HEK293 (cell line): ENCODE results near the gene TBX4.

Source experiments
- CTCF ChIA-PET: fragments of 350-600 bp; formaldehyde crosslinking; extraction: SDS; loops from one replicate; lab custom pipeline; 2021; ENCODE audit warnings: antibody characterized with exemption; lab: Yijun Ruan, JAX
- POLR2A ChIA-PET: fragments of 300-600 bp; formaldehyde crosslinking; extraction: SDS; loops from one replicate; lab custom pipeline; 2020; ENCODE audit warnings: antibody characterized with exemption, inconsistent platforms; lab: Yijun Ruan, JAX
- H3K27ac ChIP-seq: fragments of 200-500 bp; sonication (Bioruptor generic); 2 replicates; pipeline ENCODE4 v1.5.1; 2014; ENCODE audit warnings: low read depth, low read length, control low read depth, inconsistent platforms; ENCODE audit errors: extremely low read depth
- H3K36me3 ChIP-seq, 2 experiments: fragments of 200-500 bp in 1 of 2; sonication (Bioruptor generic) in 1 of 2; 1 replicate in 1 of 2; 2 replicates in 1 of 2; pipeline ENCODE4 v1.5.1; 2014 to 2017; ENCODE audit warnings: inconsistent platforms in 2 of 2, low read length in 2 of 2; ENCODE audit not compliant: control insufficient read depth in 2 of 2, insufficient read depth in 1 of 2
- H3K4me1 ChIP-seq: fragments of 200-500 bp; sonication (Bioruptor generic); 2 replicates; pipeline ENCODE4 v1.5.1; 2014; ENCODE audit warnings: mild to moderate bottlenecking, low read length, inconsistent platforms; ENCODE audit not compliant: control insufficient read depth, insufficient read depth
- H3K4me3 ChIP-seq: 2 replicates; pipeline ENCODE4 v1.5.1; 2011; ENCODE audit warnings: low read depth, mild to moderate bottlenecking, control low read depth, low read length, moderate library complexity
- H3K9me3 ChIP-seq: fragments of 200-500 bp; sonication (Bioruptor generic); 2 replicates; pipeline ENCODE4 v1.5.1; 2014; ENCODE audit warnings: low read depth, low read length, inconsistent platforms; ENCODE audit not compliant: control insufficient read depth, insufficient read depth
- KLF8 ChIP-seq: fragments of 450-650 bp; formaldehyde crosslinking; IDR thresholded peaks from 2 replicates; pipeline ENCODE4 v1.5.1; 2016; ENCODE audit warnings: missing biosample characterization, missing genetic modification characterization
- SALL2 ChIP-seq: fragments of 450-650 bp; formaldehyde crosslinking; IDR thresholded peaks from 2 replicates; pipeline ENCODE4 v1.5.0; 2017; ENCODE audit warnings: missing biosample characterization, mild to moderate bottlenecking, missing genetic modification characterization, borderline replicate concordance
- SCRT2 ChIP-seq: fragments of 450-650 bp; formaldehyde crosslinking; IDR thresholded peaks from 2 replicates; pipeline ENCODE4 v1.5.1; 2016; ENCODE audit warnings: missing biosample characterization, missing genetic modification characterization
- SP2 ChIP-seq: fragments of 450-650 bp; formaldehyde crosslinking; IDR thresholded peaks from 2 replicates; pipeline ENCODE4 v1.5.1; 2016; ENCODE audit warnings: missing biosample characterization, missing genetic modification characterization
- ZBTB10 ChIP-seq: fragments of 450-650 bp; formaldehyde crosslinking; IDR thresholded peaks from 2 replicates; pipeline ENCODE4 v1.5.1; 2016; ENCODE audit warnings: missing biosample characterization, missing genetic modification characterization
- ZBTB49 ChIP-seq: fragments of 450-650 bp; formaldehyde crosslinking; IDR thresholded peaks from 2 replicates; pipeline ENCODE4 v1.5.1; 2016; ENCODE audit warnings: missing biosample characterization, missing genetic modification characterization, low read depth
- ZNF10 ChIP-seq: fragments of 450-650 bp; formaldehyde crosslinking; IDR thresholded peaks from 2 replicates; pipeline ENCODE4 v1.5.1; 2017; ENCODE audit warnings: missing biosample characterization, missing genetic modification characterization
- ZNF23 ChIP-seq: fragments of 450-650 bp; formaldehyde crosslinking; IDR thresholded peaks from 2 replicates; pipeline ENCODE4 v1.5.1; 2016; ENCODE audit warnings: missing biosample characterization, missing genetic modification characterization, borderline replicate concordance
- ZNF311 ChIP-seq: fragments of 450-650 bp; formaldehyde crosslinking; IDR thresholded peaks from 2 replicates; pipeline ENCODE4 v1.5.1; 2017; ENCODE audit warnings: missing biosample characterization, missing genetic modification characterization, borderline replicate concordance
- ZNF362 ChIP-seq: fragments of 450-650 bp; formaldehyde crosslinking; IDR thresholded peaks from 2 replicates; pipeline ENCODE4 v1.5.1; 2016; ENCODE audit warnings: missing biosample characterization, missing genetic modification characterization
- ZNF510 ChIP-seq: fragments of 450-650 bp; formaldehyde crosslinking; IDR thresholded peaks from 2 replicates; pipeline ENCODE4 v1.5.1; 2018; ENCODE audit warnings: mild to moderate bottlenecking, missing genetic modification characterization, missing biosample characterization; ENCODE audit not compliant: insufficient replicate concordance
- ZNF76 ChIP-seq: fragments of 450-650 bp; formaldehyde crosslinking; IDR thresholded peaks from 2 replicates; pipeline ENCODE4; 2016; ENCODE audit warnings: low read depth, missing biosample characterization, missing genetic modification characterization, borderline replicate concordance
- ZNF768 ChIP-seq: fragments of 450-650 bp; formaldehyde crosslinking; IDR thresholded peaks from 2 replicates; pipeline ENCODE4 v1.5.1; 2018; ENCODE audit warnings: missing biosample characterization, mild to moderate bottlenecking, missing genetic modification characterization
- ZNF843 ChIP-seq: fragments of 450-650 bp; formaldehyde crosslinking; IDR thresholded peaks from 2 replicates; pipeline ENCODE4 v1.5.1; 2016; ENCODE audit warnings: missing biosample characterization, missing genetic modification characterization
- ZSCAN23 ChIP-seq: fragments of 450-650 bp; formaldehyde crosslinking; IDR thresholded peaks from 2 replicates; pipeline ENCODE4 v1.5.1; 2016; ENCODE audit warnings: missing biosample characterization, missing genetic modification characterization

TBX4 gene

GRCh38 chr17:61452301-61453290 lies at the start of gene TBX4:
Gene TBX4 (plus strand): TSS chr17:61452422. CDS start chr17:61456491, 4,069 bp downstream.
- CTCF ChIA-PET: no interaction called here

GRCh38 chr17:61402978-61403800 lies 49.0 kb upstream of the TBX4 start:
- Histone ChIP-seq H3K36me3 (peaks cover 5 to 67% of the 10 kb centered on the region in 2 experiments; a peak in 2 of 3 replicates), H3K4me1 (0 out of 2 replicates have a peak, but pooled peaks cover 3% of the 10 kb centered on the region), H3K27ac (no peak overlapping the region), H3K9me3 (no peaks in the 10 kb centered on the region), H3K4me3 (no peak overlapping the region)
- POLR2A ChIA-PET: no interaction called here
- TF ChIP-seq ZSCAN23: no peak
- TF ChIP-seq ZNF23 (tag by site-specific recombination): no peak
- no peak for TF ChIP-seq ZNF311 (tag by site-specific recombination)
- TF ChIP-seq ZNF843: no peak
- TF ChIP-seq ZNF76: no peak
- TF ChIP-seq KLF8 (tag by site-specific recombination): no peak
- TF ChIP-seq SP2 (tag by site-specific recombination): no peak
- TF ChIP-seq ZBTB49 (tag by site-specific recombination): no peak
- TF ChIP-seq SALL2 (tag by site-specific recombination): no peak
- TF ChIP-seq ZNF10 (tag by site-specific recombination): no peak
- TF ChIP-seq ZBTB10 (tag by site-specific recombination): no peak
- TF ChIP-seq ZNF510 (tag by site-specific recombination): no peak
- CTCF ChIA-PET: interaction anchor here (5.1 kb wide), 1 partner anchor 10 kb away, joined by 28 read pairs; no protein-coding TSS in a partner anchor

More at GRCh38 chr17:61452301-61453290, at the start of gene TBX4:
- no peak within 1 kb of the TSS for H3K4me3 ChIP-seq
- POLR2A ChIA-PET: no interaction called here
- H3K4me1 ChIP-seq: no peaks in the 10 kb centered on the region
- no peaks in the 10 kb centered on the region for H3K36me3 ChIP-seq
- H3K9me3 ChIP-seq: no peaks in the 10 kb centered on the region
- no peak within 1 kb of the TSS for H3K27ac ChIP-seq
- TF ChIP-seq SCRT2 (tag by site-specific recombination): no peak
- TF ChIP-seq ZNF362 (tag by site-specific recombination): no peak
- no peak for TF ChIP-seq ZNF768 (tag by site-specific recombination)
